ENCODE measurements around the gene MLXIP. TPM values are rescaled to one million over a fixed set of nuclear protein-coding genes. Genes with fewer than 3 reads are reported as not detected.

MLXIP gene
- total and polyA plus RNA-seq, 2 of the 13 experiments (the other 11 are each of a cell fraction or from before 2014, with no cell fraction given), result 5.3 to 6.7 TPM

- H3K4me3 ChIP-seq (replicated peaks in 1 of 3; ENCODE audit: insufficient read depth in 1 of 3, low read depth in 2 of 3, low read length in 3 of 3), result no peak overlapping the region
- ATAC-seq (no peak), DNase-seq (ENCODE audit: low spot score) (no peak), FAIRE-seq (no peak)
- ChIA-PET POLR2A (no interaction called here), CTCF (ENCODE audit: low intra/inter-chr PET ratio, low total read pairs) (no interaction called here)
- peaks cover 31% of the 10 kb centered on the region for H3K4me1 ChIP-seq (ENCODE audit: insufficient read depth, low read length)
- H3K4me2 ChIP-seq (ENCODE audit: low read depth, low read length), result no peak overlapping the region
- TF ChIP-seq HNF4A (CRISPR knock-in tag; IDR thresholded peaks at IDR 0.05), result no peak
- no peak for TF ChIP-seq EED (CRISPR knock-in tag; IDR thresholded peaks at IDR 0.05)
- TF ChIP-seq MXD4 (CRISPR knock-in tag; IDR thresholded peaks at IDR 0.05), result no peak
- no peak for TF ChIP-seq ARNT2 (CRISPR knock-in tag; IDR thresholded peaks at IDR 0.05; ENCODE audit: low read depth)
- no peak for TF ChIP-seq ZNF460 (CRISPR knock-in tag; IDR thresholded peaks at IDR 0.05; ENCODE audit: borderline replicate concordance)
- no peak for TF ChIP-seq GLI4 (CRISPR knock-in tag; IDR thresholded peaks at IDR 0.05; ENCODE audit: borderline replicate concordance)
- TF ChIP-seq BCL6 (CRISPR knock-in tag; IDR thresholded peaks at IDR 0.05), result no peak
- no peak overlapping the region for H2AFZ ChIP-seq (ENCODE audit: low read length)
- H4K20me1 ChIP-seq (ENCODE audit: insufficient read depth, low read length), result peaks cover 17% of the 10 kb centered on the region
- WGBS (ENCODE audit: low lambda C conversion rate), result 98% methylated on average over 9 of the region's 13 CpGs
- H3K27me3 ChIP-seq (ENCODE audit: control insufficient read depth in 1 of 2, insufficient read depth in 2 of 2, low read length in 2 of 2), result no peaks in the 10 kb centered on the region
- in situ Hi-C loops (cut with HindIII; ENCODE audit: extremely low pct_ligation_motif_present, low pct_unique_long_range_greater_than_20kb) (no loop called here), intact Hi-C loops (cut with micrococcal nuclease; ENCODE audit: unreplicated experiment) (no loop called here)
- BruUV-seq (replicated peaks), result no TSS peak
- peaks cover 45% of the 10 kb centered on the region for H3K79me2 ChIP-seq (ENCODE audit: insufficient read depth, low read length)
- no peaks in the 10 kb centered on the region for H3K9me3 ChIP-seq (ENCODE audit: low read length)
- H3K36me3 ChIP-seq (replicated peaks in 1 of 2; ENCODE audit: control insufficient read depth in 1 of 2, insufficient read depth in 2 of 2, low read length in 2 of 2), result peaks cover 11 to 40% of the 10 kb centered on the region in 2 experiments; a peak in 4 of 5 replicates
- H3K27ac ChIP-seq (ENCODE audit: extremely low read length, insufficient read depth, low read length), result no peak overlapping the region
- no peak overlapping the region for H3K9ac ChIP-seq (ENCODE audit: insufficient read depth, low read depth, low read length)
Measured at GRCh38 chr12:122084857-122085405, 6.4 kb downstream of the MLXIP start.

- peaks cover 14% of the 10 kb centered on the region; the same call in 1 of the 2 replicates for H4K20me1 ChIP-seq (ENCODE audit: insufficient read depth, low read length)
- no peak overlapping the region for H3K9ac ChIP-seq (ENCODE audit: insufficient read depth, low read depth, low read length)
- in situ Hi-C loops (cut with HindIII; ENCODE audit: extremely low pct_ligation_motif_present, low pct_unique_long_range_greater_than_20kb) (no loop called here), intact Hi-C loops (cut with micrococcal nuclease; ENCODE audit: unreplicated experiment) (no loop called here)
- peaks cover 24% of the 10 kb centered on the region for H3K4me1 ChIP-seq (ENCODE audit: insufficient read depth, low read length)
- ATAC-seq (no peak), DNase-seq (ENCODE audit: low spot score) (no peak), FAIRE-seq (no peak)
- WGBS (ENCODE audit: low lambda C conversion rate), result 95% methylated on average over 5 of the region's 5 CpGs
- POLR2A ChIA-PET, result no interaction called here
- H3K27ac ChIP-seq (ENCODE audit: extremely low read length, insufficient read depth, low read length), result no peak overlapping the region
- H3K79me2 ChIP-seq (ENCODE audit: insufficient read depth, low read length), result peaks cover 40% of the 10 kb centered on the region
- no peaks in the 10 kb centered on the region for H3K9me3 ChIP-seq (ENCODE audit: low read length)
- no peaks in the 10 kb centered on the region for H3K27me3 ChIP-seq (ENCODE audit: control insufficient read depth in 1 of 2, insufficient read depth in 2 of 2, low read length in 2 of 2)
- CTCF ChIA-PET (ENCODE audit: low intra/inter-chr PET ratio, low total read pairs), result no interaction called here
- BruUV-seq (replicated peaks), result no TSS peak
- no peak overlapping the region for H3K4me2 ChIP-seq (ENCODE audit: low read depth, low read length)
- H3K4me3 ChIP-seq (replicated peaks in 1 of 3; ENCODE audit: insufficient read depth in 1 of 3, low read depth in 2 of 3, low read length in 3 of 3), result no peak overlapping the region
- H3K36me3 ChIP-seq (replicated peaks in 1 of 2; ENCODE audit: control insufficient read depth in 1 of 2, insufficient read depth in 2 of 2, low read length in 2 of 2), result peaks cover 11 to 40% of the 10 kb centered on the region in 2 experiments; a peak in 4 of 5 replicates
- H2AFZ ChIP-seq (ENCODE audit: low read length), result no peak overlapping the region
- TF ChIP-seq HNF1A (IDR thresholded peaks at IDR 0.05; ENCODE audit: low read depth), result no peak
- TF ChIP-seq HNF1A (CRISPR knock-in tag; IDR thresholded peaks at IDR 0.05; ENCODE audit: borderline replicate concordance), result no peak
- TF ChIP-seq SIX1 (CRISPR knock-in tag; IDR thresholded peaks at IDR 0.05; ENCODE audit: borderline replicate concordance), result no peak
- TF ChIP-seq ATF7-NPFF (CRISPR knock-in tag; IDR thresholded peaks at IDR 0.05; ENCODE audit: low read depth), result no peak
- no peak for TF ChIP-seq ZNF256 (CRISPR knock-in tag; conservative IDR thresholded peaks at IDR 0.05)
- TF ChIP-seq ETV6 (CRISPR knock-in tag; conservative IDR thresholded peaks at IDR 0.05), result no peak
Measured at GRCh38 chr12:122085591-122085990, 7.0 kb downstream of the MLXIP start.
